Fibroblast of lung (primary cell): ENCODE measurements around the gene ANKRD66. TPM values are rescaled to one million over a fixed set of nuclear protein-coding genes. Genes with fewer than 3 reads are reported as not detected.

Source experiments
- DNase-seq, 2 donors: peaks; one replicate each; pipeline versions ENCODE4 v3.0.0 to v3.0.0-alpha.2; 2010; ENCODE audit warnings: low read depth in 2 of 2
- H2AFZ ChIP-seq: 2 replicates; pipeline ENCODE4 v1.5.1; 2012; ENCODE audit warnings: low read length, control low read depth, inconsistent platforms
- H3K27ac ChIP-seq: 2 replicates; pipeline ENCODE4 v1.5.1; 2011; ENCODE audit warnings: low read length, control low read depth; ENCODE audit not compliant: insufficient read depth
- H3K27me3 ChIP-seq: 2 replicates; pipeline ENCODE4 v1.5.1; 2011; ENCODE audit warnings: mild to moderate bottlenecking, low read length; ENCODE audit not compliant: control insufficient read depth, insufficient read depth
- H3K36me3 ChIP-seq: 2 replicates; pipeline ENCODE4 v1.5.1; 2011; ENCODE audit warnings: low read length; ENCODE audit not compliant: control insufficient read depth, insufficient read depth
- H3K4me1 ChIP-seq: 2 replicates; pipeline ENCODE4 v1.5.1; 2011; ENCODE audit warnings: low read length; ENCODE audit not compliant: control insufficient read depth, insufficient read depth; ENCODE audit errors: extremely low read depth
- H3K4me2 ChIP-seq: 2 replicates; pipeline ENCODE4 v1.5.1; 2011; ENCODE audit warnings: low read length, control low read depth; ENCODE audit not compliant: insufficient read depth; ENCODE audit errors: extremely low read depth
- H3K4me3 ChIP-seq, 4 experiments: fragments of 200-600 bp in 1 of 4; sonication (generic) in 1 of 4; replicated peaks in 1 of 4; 2 replicates each; pipeline ENCODE4 v1.5.1; 2011 to 2016; ENCODE audit warnings: low read length in 4 of 4, low read depth in 3 of 4, mild to moderate bottlenecking in 3 of 4, control low read depth in 2 of 4, inconsistent platforms in 1 of 4, mixed read lengths in 1 of 4; ENCODE audit not compliant: insufficient read depth in 1 of 4; ENCODE audit errors: control extremely low read depth in 1 of 4
- H3K79me2 ChIP-seq: 2 replicates; pipeline ENCODE4 v1.5.1; 2012; ENCODE audit warnings: mild to moderate bottlenecking, low read length, inconsistent platforms; ENCODE audit not compliant: control insufficient read depth, insufficient read depth
- H3K9ac ChIP-seq: 2 replicates; pipeline ENCODE4 v1.5.1; 2011; ENCODE audit warnings: mild to moderate bottlenecking, low read length, control low read depth; ENCODE audit not compliant: insufficient read depth
- H3K9me3 ChIP-seq: 2 replicates; pipeline ENCODE4 v1.5.1; 2012; ENCODE audit warnings: low read depth, low read length; ENCODE audit not compliant: control insufficient read depth, insufficient read depth
- H4K20me1 ChIP-seq: 2 replicates; pipeline ENCODE4 v1.5.1; 2011; ENCODE audit warnings: low read length; ENCODE audit not compliant: control insufficient read depth, insufficient read depth; ENCODE audit errors: extremely low read depth
- EZH2 ChIP-seq: IDR thresholded peaks from 2 replicates; pipeline ENCODE4 v1.5.1; 2012; ENCODE audit warnings: low read length, control low read depth, mild to moderate bottlenecking; ENCODE audit errors: missing control alignments
- polyA plus RNA-seq, 2 donors: library from polyadenylated mRNA; depleted of rRNA in 1 of 2; stranded (reverse) in 1 of 2; unstranded in 1 of 2; fragments of >200 nt; gene quantifications; 2 replicates each; pipeline ENCODE4 v1.2.1, GENCODE V29; 2011 to 2012; ENCODE audit warnings: missing spikeins in 1 of 2
- total RNA-seq: library from RNA; depleted of rRNA; stranded (reverse); fragments of >200 nt; gene quantifications from 2 replicates; pipeline ENCODE4 v1.2.1, GENCODE V29; 2014
- TF ChIP-seq, protein P1 (sequence below), 2 donors: IDR thresholded peaks in 1 of 2; conservative IDR thresholded peaks in 1 of 2; 1 replicate in 1 of 2; 2 replicates in 1 of 2; pipeline ENCODE4 v1.5.1; 2011 to 2012; ENCODE audit warnings: low read length in 2 of 2, control low read depth in 1 of 2, inconsistent platforms in 1 of 2, low read depth in 1 of 2, mild to moderate bottlenecking in 1 of 2

ANKRD66 gene
- total and polyA plus RNA-seq, 2 donors (not counting 1 experiment from before 2014, with no cell fraction given) = not detected

DNA sequence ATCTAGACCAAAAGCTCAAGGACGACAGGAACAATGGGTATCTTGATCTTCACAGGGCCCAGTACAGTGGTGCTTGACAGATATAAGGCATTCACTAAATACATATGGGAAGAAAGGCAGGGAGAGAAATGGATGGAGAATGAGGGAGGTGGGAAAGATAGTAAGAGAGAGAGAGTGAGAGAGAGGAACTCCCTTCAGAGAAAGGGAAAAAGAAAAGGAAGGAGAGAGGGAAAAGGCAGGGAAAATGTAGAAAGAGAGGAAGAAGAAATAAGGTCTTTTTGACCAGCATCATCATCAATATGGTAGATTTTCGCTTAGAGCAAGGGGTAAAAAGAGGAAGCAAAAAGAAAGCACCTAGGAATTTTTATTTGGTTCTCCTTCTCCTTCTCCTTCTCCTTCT, 760 bp upstream of the ANKRD66 start:
- H2AFZ ChIP-seq = no peak overlapping the region
- TF ChIP-seq, protein P1, sequence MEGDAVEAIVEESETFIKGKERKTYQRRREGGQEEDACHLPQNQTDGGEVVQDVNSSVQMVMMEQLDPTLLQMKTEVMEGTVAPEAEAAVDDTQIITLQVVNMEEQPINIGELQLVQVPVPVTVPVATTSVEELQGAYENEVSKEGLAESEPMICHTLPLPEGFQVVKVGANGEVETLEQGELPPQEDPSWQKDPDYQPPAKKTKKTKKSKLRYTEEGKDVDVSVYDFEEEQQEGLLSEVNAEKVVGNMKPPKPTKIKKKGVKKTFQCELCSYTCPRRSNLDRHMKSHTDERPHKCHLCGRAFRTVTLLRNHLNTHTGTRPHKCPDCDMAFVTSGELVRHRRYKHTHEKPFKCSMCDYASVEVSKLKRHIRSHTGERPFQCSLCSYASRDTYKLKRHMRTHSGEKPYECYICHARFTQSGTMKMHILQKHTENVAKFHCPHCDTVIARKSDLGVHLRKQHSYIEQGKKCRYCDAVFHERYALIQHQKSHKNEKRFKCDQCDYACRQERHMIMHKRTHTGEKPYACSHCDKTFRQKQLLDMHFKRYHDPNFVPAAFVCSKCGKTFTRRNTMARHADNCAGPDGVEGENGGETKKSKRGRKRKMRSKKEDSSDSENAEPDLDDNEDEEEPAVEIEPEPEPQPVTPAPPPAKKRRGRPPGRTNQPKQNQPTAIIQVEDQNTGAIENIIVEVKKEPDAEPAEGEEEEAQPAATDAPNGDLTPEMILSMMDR (conservative IDR thresholded peaks at IDR 0.05 in 1 of 2, IDR thresholded peaks at IDR 0.05 in 1 of 2; ENCODE audit: low read depth in 1 of 2, low read length in 2 of 2) = no peak
- TF ChIP-seq EZH2 = no peak
- H3K4me1 ChIP-seq = no peaks in the 10 kb centered on the region
- H3K36me3 ChIP-seq = no peaks in the 10 kb centered on the region
- H3K4me2 ChIP-seq = no peak overlapping the region
- no peaks in the 10 kb centered on the region for H3K9me3 ChIP-seq
- H3K79me2 ChIP-seq = no peaks in the 10 kb centered on the region
- no peak overlapping the region for H3K27ac ChIP-seq
- no peak overlapping the region for H3K4me3 ChIP-seq
- no peak for DNase-seq
- H4K20me1 ChIP-seq = no peaks in the 10 kb centered on the region
- H3K9ac ChIP-seq = no peak overlapping the region
- H3K27me3 ChIP-seq = peaks cover 3% of the 10 kb centered on the region

DNA sequence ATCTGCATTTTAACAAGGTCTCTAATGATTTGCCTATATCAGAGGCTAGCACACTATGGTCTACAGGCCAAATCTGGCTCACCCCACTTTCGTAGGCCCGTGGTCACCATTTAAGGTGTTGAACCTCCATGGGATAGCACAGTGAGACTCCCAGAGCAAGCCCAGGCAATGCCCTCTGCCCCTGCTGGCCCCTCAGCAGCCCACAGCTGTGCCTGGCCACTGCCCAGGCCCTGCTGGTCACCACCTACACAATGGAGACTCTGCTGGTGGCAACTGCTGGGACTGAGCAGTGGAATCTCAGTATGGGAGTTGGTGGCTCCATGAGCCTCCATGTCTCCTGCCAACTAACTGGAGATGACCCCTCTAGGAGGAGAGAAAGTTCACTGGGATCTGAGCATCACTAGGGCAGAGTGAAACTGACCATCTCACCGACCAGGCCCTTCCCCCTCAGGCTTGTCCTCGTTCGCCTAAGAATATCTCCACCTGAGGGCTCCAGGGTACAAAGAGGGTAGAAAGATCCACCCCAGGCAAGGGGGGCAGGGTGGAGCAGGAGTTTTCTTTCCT, 2.3 kb downstream of the ANKRD66 start:
- Histone ChIP-seq H3K9me3 (no peaks in the 10 kb centered on the region), H3K4me3 (no peak overlapping the region), H3K79me2 (no peaks in the 10 kb centered on the region), H3K4me1 (no peaks in the 10 kb centered on the region), H3K27ac (no peak overlapping the region), H2AFZ (no peak overlapping the region), H3K9ac (no peak overlapping the region), H3K27me3 (peaks cover 3% of the 10 kb centered on the region), H3K4me2 (no peak overlapping the region), H3K36me3 (no peaks in the 10 kb centered on the region), H4K20me1 (no peaks in the 10 kb centered on the region)
- TF ChIP-seq EZH2 = no peak
- TF ChIP-seq, protein P1 (conservative IDR thresholded peaks at IDR 0.05 in 1 of 2, IDR thresholded peaks at IDR 0.05 in 1 of 2; ENCODE audit: low read depth in 1 of 2, low read length in 2 of 2) = no peak
- DNase-seq = no peak

DNA sequence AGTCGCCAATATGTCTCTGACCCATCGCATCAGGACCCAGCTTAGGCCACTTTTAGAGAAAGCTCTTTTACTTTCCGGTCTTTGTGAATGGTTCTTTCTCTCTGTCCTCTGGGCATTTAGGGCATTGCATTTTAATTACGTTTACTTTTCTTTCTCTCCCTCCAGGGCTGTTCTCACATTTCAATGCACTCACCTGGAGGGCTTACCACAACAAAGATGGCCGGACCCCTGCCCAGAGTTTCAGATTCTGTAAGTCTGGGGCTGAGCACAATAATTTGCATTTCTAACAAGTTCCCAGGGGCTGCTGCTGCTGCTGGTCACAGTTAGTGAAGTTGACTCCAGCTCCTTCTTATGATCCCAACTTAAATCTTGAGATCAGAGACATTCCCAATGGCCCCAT, 3.0 kb downstream of the ANKRD66 start:
- no peak for DNase-seq
- Histone ChIP-seq H3K4me1 (no peaks in the 10 kb centered on the region), H3K36me3 (no peaks in the 10 kb centered on the region), H3K4me3 (no peak overlapping the region), H3K27me3 (peaks cover 3% of the 10 kb centered on the region), H4K20me1 (no peaks in the 10 kb centered on the region), H3K27ac (no peak overlapping the region), H3K9me3 (no peaks in the 10 kb centered on the region), H3K4me2 (no peak overlapping the region), H3K79me2 (no peaks in the 10 kb centered on the region), H3K9ac (no peak overlapping the region), H2AFZ (no peak overlapping the region)
- TF ChIP-seq, protein P1 (conservative IDR thresholded peaks at IDR 0.05 in 1 of 2, IDR thresholded peaks at IDR 0.05 in 1 of 2; ENCODE audit: low read depth in 1 of 2, low read length in 2 of 2) = no peak
- TF ChIP-seq EZH2 = no peak
